Suprapubic skin (tissue), 4 donors: ENCODE results near the gene LRRC75B.

ENCODE experiments used
- CTCF ChIP-seq, 2 donors: fragments of 200-600 bp in 1 of 2; fragments of 450-650 bp in 1 of 2; sonication (generic) in 1 of 2; IDR thresholded peaks; one replicate each; pipeline ENCODE4 v1.5.1; 2016 to 2019; ENCODE audit warnings: antibody characterized with exemption in 2 of 2, mild to moderate bottlenecking in 1 of 2, moderate library complexity in 1 of 2
- EP300 ChIP-seq: sonication (generic); formaldehyde crosslinking; IDR thresholded peaks from one replicate; pipeline ENCODE4 v1.6.1; 2017; ENCODE audit warnings: antibody characterized with exemption
- POLR2A ChIP-seq, 2 donors: fragments of 450-650 bp; IDR thresholded peaks; one replicate each; pipeline ENCODE4 v1.6.1; 2017; ENCODE audit warnings: antibody characterized with exemption in 2 of 2, mild to moderate bottlenecking in 2 of 2, moderate library complexity in 2 of 2
- POLR2AphosphoS5 ChIP-seq, 3 donors: sonication (generic); formaldehyde crosslinking; IDR thresholded peaks; one replicate each; pipeline ENCODE4 v1.6.1; 2017; ENCODE audit warnings: antibody characterized with exemption in 3 of 3

GRCh38 chr22:24585461-24585860 lies 7.4 kb downstream of the LRRC75B start:
- TF ChIP-seq CTCF (IDR thresholded peaks at IDR 0.05) (no peak), POLR2AphosphoS5 (IDR thresholded peaks at IDR 0.05) (no peak), POLR2A (IDR thresholded peaks at IDR 0.05) (no peak), EP300 (no peak)
